Stimulated activated memory B cell treated with anti-CD40 and anti-IgM and Interleukin-4, amounts not matched to agents 10 μg/mL and 1 μg/mL and 100 μg/mL, for 72 hours (primary cell): ENCODE results near the gene HIPK1.

Experiments
- ATAC-seq: fragments of 150-1000 bp; cut with Tn5 transposase; 2 replicates; pipeline ENCODE4 v1.10.0; 2021
- H3K27ac Mint-ChIP-seq: one replicate; pipeline ENCODE4 v1.8.0; 2022; ENCODE audit warnings: mild to moderate bottlenecking, mixed read lengths
- H3K27me3 Mint-ChIP-seq: one replicate; pipeline ENCODE4 v1.8.0; 2022; ENCODE audit warnings: mixed read lengths
- H3K36me3 Mint-ChIP-seq: one replicate; pipeline ENCODE4 v1.8.0; 2022; ENCODE audit warnings: mixed read lengths
- H3K4me1 Mint-ChIP-seq: one replicate; pipeline ENCODE4 v1.8.0; 2022; ENCODE audit warnings: mixed read lengths
- H3K4me3 Mint-ChIP-seq: one replicate; pipeline ENCODE4 v1.8.0; 2022; ENCODE audit warnings: mild to moderate bottlenecking, moderate library complexity, mixed read lengths
- H3K9me3 Mint-ChIP-seq: one replicate; pipeline ENCODE4 v1.8.0; 2022; ENCODE audit warnings: mixed read lengths

Gene HIPK1

GRCh38 chr1:114025609-114026401, 96.7 kb downstream of the HIPK1 start:
- Mint-ChIP-seq H3K9me3 (no peaks in the 10 kb centered on the region), H3K27me3 (peaks cover 16% of the 10 kb centered on the region), H3K36me3 (no peaks in the 10 kb centered on the region), H3K27ac (no peak overlapping the region), H3K4me3 (no peak overlapping the region), H3K4me1 (no peaks in the 10 kb centered on the region)
- no peak for ATAC-seq

DNA sequence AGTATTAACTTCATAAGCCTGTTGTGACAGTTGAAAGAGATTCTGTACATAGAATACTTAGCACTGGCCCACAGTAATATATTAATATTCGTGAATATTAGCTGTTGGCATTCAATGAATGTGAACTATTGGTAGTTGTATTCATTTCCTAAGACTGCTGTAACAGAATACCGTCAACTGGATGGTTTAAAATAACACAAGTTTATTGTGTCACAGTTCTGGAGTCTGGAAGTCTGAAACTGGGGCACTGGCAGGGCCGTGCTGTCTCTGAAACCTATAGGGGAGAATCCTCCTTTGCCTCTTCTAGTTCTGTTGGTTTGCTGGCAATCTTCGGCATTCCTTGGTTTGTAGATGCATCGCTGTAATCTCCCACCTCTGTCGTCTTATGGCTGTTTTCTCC, 97.7 kb downstream of the HIPK1 start:
- Mint-ChIP-seq H3K27ac (no peak overlapping the region), H3K4me1 (no peaks in the 10 kb centered on the region), H3K9me3 (no peaks in the 10 kb centered on the region), H3K36me3 (no peaks in the 10 kb centered on the region), H3K27me3 (peaks cover 8% of the 10 kb centered on the region), H3K4me3 (no peak overlapping the region)
- no peak for ATAC-seq
